Stimulated activated CD8-positive, alpha-beta memory T cell treated with anti-CD3 and anti-CD28 coated beads, Interleukin-7, amount 100 ng/mL, for 24 hours (primary cell): ENCODE measurements around the gene LLGL1.

Experiments used
- DNase-seq: peaks from one replicate; pipeline ENCODE4 v3.0.0-alpha.2; 2020; ENCODE audit warnings: low read depth

Gene LLGL1

GRCh38 chr17:18270046-18270931 lies 44.9 kb downstream of the LLGL1 start:
- DNase-seq = no peak

- DNase-seq = no peak
Measured at GRCh38 chr17:18277076-18277475, 51.6 kb downstream of the LLGL1 start.

- DNase-seq = no peak
Measured at GRCh38 chr17:18278867-18279266, 53.4 kb downstream of the LLGL1 start.

- DNase-seq = no peak
Measured at GRCh38 chr17:18280249-18280648, 54.8 kb downstream of the LLGL1 start.

- DNase-seq = no peak
Measured at GRCh38 chr17:18280766-18281371, 55.4 kb downstream of the LLGL1 start.

- no peak for DNase-seq
Measured at GRCh38 chr17:18281788-18282187, 56.4 kb downstream of the LLGL1 start.

- DNase-seq = no peak
Measured at GRCh38 chr17:18285296-18285695, 59.9 kb downstream of the LLGL1 start.

GRCh38 chr17:18291718-18292540 lies 66.5 kb downstream of the LLGL1 start:
- DNase-seq = no peak
